Measurements from ENCODE around the gene SHROOM3.

GRCh38 chr4:76799140-76799539 lies 364.1 kb downstream of the SHROOM3 start:
- TF ChIP-seq CTCF (IDR thresholded peaks at IDR 0.05) (no peak), POLR2AphosphoS5 (IDR thresholded peaks at IDR 0.05) (no peak), POLR2A (IDR thresholded peaks at IDR 0.05) (no peak), EP300 (IDR thresholded peaks at IDR 0.05) (no peak)
